Astrocyte (in vitro differentiated cells and primary cell): ENCODE data around the gene CD300LF. TPM values are rescaled to one million over a fixed set of nuclear protein-coding genes. Genes with fewer than 3 reads are reported as not detected.

Experiments
- DNase-seq: peaks from one replicate; pipeline ENCODE4 v3.0.0-alpha.2; 2010; ENCODE audit warnings: low read depth
- FAIRE-seq: peaks from 2 replicates; lab custom pipeline; 2011; peaks lifted over from hg19 to GRCh38; lab: Jason Lieb, UNC
- H2AFZ ChIP-seq: 2 replicates; pipeline ENCODE4 v1.6.0; 2012; ENCODE audit warnings: low read depth, low read length, inconsistent platforms
- H3K27ac ChIP-seq: 2 replicates; pipeline ENCODE4 v1.5.1; 2011; ENCODE audit warnings: low read depth, low read length, inconsistent platforms
- H3K27me3 ChIP-seq: 2 replicates; pipeline ENCODE4 v1.6.0; 2011; ENCODE audit warnings: low read length, inconsistent platforms; ENCODE audit not compliant: insufficient read depth
- H3K36me3 ChIP-seq: 2 replicates; pipeline ENCODE4 v1.5.1; 2011; ENCODE audit warnings: low read length, inconsistent platforms; ENCODE audit not compliant: insufficient read depth
- H3K4me1 ChIP-seq: 2 replicates; pipeline ENCODE4 v1.5.1; 2011; ENCODE audit warnings: low read length, inconsistent platforms; ENCODE audit not compliant: insufficient read depth
- H3K4me2 ChIP-seq: 2 replicates; pipeline ENCODE4 v1.6.0; 2012; ENCODE audit warnings: low read length, inconsistent platforms
- H3K4me3 ChIP-seq: 2 replicates; pipeline ENCODE4 v1.5.1; 2011; ENCODE audit warnings: low read depth, mild to moderate bottlenecking, low read length, inconsistent platforms; ENCODE audit not compliant: insufficient read depth
- H3K79me2 ChIP-seq: 2 replicates; pipeline ENCODE4 v1.6.0; 2012; ENCODE audit warnings: mild to moderate bottlenecking, low read length, inconsistent platforms; ENCODE audit not compliant: insufficient read depth
- H3K9ac ChIP-seq: 2 replicates; pipeline ENCODE4 v1.6.0; 2012; ENCODE audit warnings: mild to moderate bottlenecking, low read length, inconsistent platforms
- H3K9me3 ChIP-seq: 2 replicates; pipeline ENCODE4 v1.5.1; 2012; ENCODE audit warnings: low read depth, mild to moderate bottlenecking, low read length, inconsistent platforms; ENCODE audit not compliant: insufficient read depth
- H4K20me1 ChIP-seq: 2 replicates; pipeline ENCODE4 v1.6.0; 2012; ENCODE audit warnings: low read length, inconsistent platforms; ENCODE audit not compliant: insufficient read depth
- H3K27ac Mint-ChIP-seq: one replicate; pipeline ENCODE4 v1.8.0; 2021; ENCODE audit warnings: mild to moderate bottlenecking, mixed read lengths; ENCODE audit not compliant: unreplicated experiment
- H3K27me3 Mint-ChIP-seq: one replicate; pipeline ENCODE4 v1.8.0; 2021; ENCODE audit warnings: low read depth, mixed read lengths; ENCODE audit not compliant: unreplicated experiment
- H3K36me3 Mint-ChIP-seq: one replicate; pipeline ENCODE4 v1.8.0; 2021; ENCODE audit warnings: low read depth, mixed read lengths; ENCODE audit not compliant: unreplicated experiment
- H3K4me1 Mint-ChIP-seq: one replicate; pipeline ENCODE4 v1.8.0; 2021; ENCODE audit warnings: low read depth, mixed read lengths; ENCODE audit not compliant: unreplicated experiment
- H3K4me3 Mint-ChIP-seq: one replicate; pipeline ENCODE4 v1.8.0; 2021; ENCODE audit warnings: mild to moderate bottlenecking, moderate library complexity, mixed read lengths; ENCODE audit not compliant: unreplicated experiment
- H3K9me3 Mint-ChIP-seq: one replicate; pipeline ENCODE4 v1.8.0; 2021; ENCODE audit warnings: mild to moderate bottlenecking, mixed read lengths; ENCODE audit not compliant: unreplicated experiment
- EZH2 ChIP-seq: IDR thresholded peaks from 2 replicates; pipeline ENCODE4 v1.6.1; 2012; ENCODE audit warnings: mild to moderate bottlenecking, low read length, inconsistent platforms; ENCODE audit not compliant: insufficient read depth
- total RNA-seq: library from RNA; stranded (reverse); gene quantifications from 2 replicates; pipeline ENCODE4 v1.2.1, GENCODE V29; 2021
- TF ChIP-seq, protein P1 (sequence below): IDR thresholded peaks from 2 replicates; pipeline ENCODE4 v1.5.1; 2011; ENCODE audit warnings: low read depth, mild to moderate bottlenecking, inconsistent platforms, low read length, moderate library complexity; ENCODE audit not compliant: insufficient read depth

CD300LF gene
- total RNA-seq, 1 donor from 2014 or later: not detected

DNA sequence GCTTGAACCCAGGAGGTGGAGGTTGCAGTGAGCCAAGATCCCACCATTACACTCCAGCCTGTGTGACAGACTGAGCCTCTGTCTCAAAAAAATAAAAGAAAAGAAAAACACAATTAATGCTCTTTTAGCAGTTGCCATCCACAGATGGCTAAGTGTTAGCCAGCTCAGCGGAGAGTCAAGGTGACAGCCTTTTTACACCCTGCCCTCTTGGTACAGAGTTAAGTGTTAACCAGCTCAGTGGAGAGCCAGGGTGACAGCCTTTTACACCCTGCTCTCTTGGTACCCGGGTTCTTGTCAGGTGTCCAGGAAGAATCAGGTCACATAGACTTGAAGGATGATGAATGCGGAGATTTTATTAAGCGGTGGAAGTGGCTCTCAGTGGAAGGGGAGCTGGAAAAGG is 7.8 kb upstream of the CD300LF start:
- Mint-ChIP-seq H3K9me3 (no peaks in the 10 kb centered on the region), H3K36me3 (no peaks in the 10 kb centered on the region), H3K4me3 (no peak overlapping the region), H3K27me3 (peaks cover 47% of the 10 kb centered on the region), H3K4me1 (peaks cover 2% of the 10 kb centered on the region), H3K27ac (no peak overlapping the region)
- no peaks in the 10 kb centered on the region for H3K27me3 ChIP-seq
- H3K4me3 ChIP-seq: no peak overlapping the region
- H2AFZ ChIP-seq: no peak overlapping the region
- H3K27ac ChIP-seq: no peak overlapping the region
- H3K9me3 ChIP-seq: no peaks in the 10 kb centered on the region
- H4K20me1 ChIP-seq: no peaks in the 10 kb centered on the region
- no peak overlapping the region for H3K9ac ChIP-seq
- H3K79me2 ChIP-seq: no peaks in the 10 kb centered on the region
- FAIRE-seq: no peak
- H3K36me3 ChIP-seq: no peaks in the 10 kb centered on the region
- H3K4me2 ChIP-seq: no peak overlapping the region
- no peaks in the 10 kb centered on the region for H3K4me1 ChIP-seq
- no peak for DNase-seq
- TF ChIP-seq, protein P1, sequence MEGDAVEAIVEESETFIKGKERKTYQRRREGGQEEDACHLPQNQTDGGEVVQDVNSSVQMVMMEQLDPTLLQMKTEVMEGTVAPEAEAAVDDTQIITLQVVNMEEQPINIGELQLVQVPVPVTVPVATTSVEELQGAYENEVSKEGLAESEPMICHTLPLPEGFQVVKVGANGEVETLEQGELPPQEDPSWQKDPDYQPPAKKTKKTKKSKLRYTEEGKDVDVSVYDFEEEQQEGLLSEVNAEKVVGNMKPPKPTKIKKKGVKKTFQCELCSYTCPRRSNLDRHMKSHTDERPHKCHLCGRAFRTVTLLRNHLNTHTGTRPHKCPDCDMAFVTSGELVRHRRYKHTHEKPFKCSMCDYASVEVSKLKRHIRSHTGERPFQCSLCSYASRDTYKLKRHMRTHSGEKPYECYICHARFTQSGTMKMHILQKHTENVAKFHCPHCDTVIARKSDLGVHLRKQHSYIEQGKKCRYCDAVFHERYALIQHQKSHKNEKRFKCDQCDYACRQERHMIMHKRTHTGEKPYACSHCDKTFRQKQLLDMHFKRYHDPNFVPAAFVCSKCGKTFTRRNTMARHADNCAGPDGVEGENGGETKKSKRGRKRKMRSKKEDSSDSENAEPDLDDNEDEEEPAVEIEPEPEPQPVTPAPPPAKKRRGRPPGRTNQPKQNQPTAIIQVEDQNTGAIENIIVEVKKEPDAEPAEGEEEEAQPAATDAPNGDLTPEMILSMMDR: no peak
- TF ChIP-seq EZH2: no peak

DNA sequence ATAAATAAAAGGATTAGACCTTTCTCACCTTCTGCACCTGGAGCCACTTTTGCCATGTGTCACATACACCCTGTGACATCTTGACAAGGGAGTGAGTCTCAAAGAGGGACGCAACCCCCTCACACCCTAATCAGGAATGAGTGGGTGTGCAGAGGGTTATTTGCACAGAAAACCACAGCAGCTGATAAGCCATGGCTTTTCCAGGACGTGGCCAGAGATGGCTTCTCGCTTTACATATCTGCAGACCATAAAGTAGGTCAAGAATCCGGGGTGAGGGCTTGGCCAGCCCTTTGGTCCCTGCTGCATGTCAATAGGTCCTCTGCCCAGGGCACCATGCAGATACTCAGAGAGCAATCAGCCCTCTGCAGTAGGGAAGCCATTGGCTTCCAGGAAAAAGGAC is 2.4 kb upstream of the CD300LF start:
- H2AFZ ChIP-seq: no peak overlapping the region

DNA sequence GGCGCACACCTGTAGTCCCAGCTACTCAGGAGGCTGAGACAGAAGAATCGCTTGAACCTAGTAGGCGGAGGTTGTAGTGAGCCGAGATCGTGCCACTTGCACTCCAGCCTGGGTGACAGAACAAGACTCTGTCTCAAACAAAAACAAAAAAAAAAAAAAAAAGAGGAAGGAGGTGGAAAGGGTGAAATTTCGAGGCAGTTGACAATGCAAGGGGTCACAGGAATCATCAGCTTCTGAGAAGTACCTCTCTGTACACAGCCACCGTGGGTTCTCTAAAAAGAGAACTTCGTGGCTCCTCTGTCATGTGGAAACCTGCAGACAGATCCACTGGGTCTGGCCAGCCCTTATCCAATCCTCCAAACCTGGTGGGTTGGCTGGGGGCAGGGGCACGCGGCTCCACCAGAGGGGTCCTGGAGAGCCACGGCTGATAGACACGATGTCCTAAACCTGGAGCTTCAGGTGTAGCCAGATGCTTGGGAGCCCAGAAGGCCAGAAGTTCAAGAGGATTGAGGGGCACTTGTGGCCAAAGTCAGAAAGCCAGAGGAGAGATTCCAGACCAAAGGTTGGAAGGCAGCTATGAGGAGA is 540 bp upstream of the CD300LF start:
- Histone ChIP-seq H3K4me2 (no peak overlapping the region), H3K9me3 (no peaks in the 10 kb centered on the region), H2AFZ (no peak overlapping the region), H3K4me3 (no peak overlapping the region), H3K9ac (no peak overlapping the region), H3K79me2 (no peaks in the 10 kb centered on the region), H3K36me3 (no peaks in the 10 kb centered on the region), H3K27me3 (no peaks in the 10 kb centered on the region), H3K4me1 (peaks cover 4% of the 10 kb centered on the region), H4K20me1 (no peaks in the 10 kb centered on the region), H3K27ac (no peak overlapping the region)
- FAIRE-seq (no peak), DNase-seq (no peak)
- H3K4me1 Mint-ChIP-seq: peaks cover 7% of the 10 kb centered on the region
- peaks cover 46% of the 10 kb centered on the region for H3K27me3 Mint-ChIP-seq
- TF ChIP-seq, protein P1: no peak
- no peak for TF ChIP-seq EZH2
- H3K9me3 Mint-ChIP-seq: no peaks in the 10 kb centered on the region
- no peaks in the 10 kb centered on the region for H3K36me3 Mint-ChIP-seq
- H3K27ac Mint-ChIP-seq: no peak overlapping the region
- no peak overlapping the region for H3K4me3 Mint-ChIP-seq

More for the DNA sequence above, 2.4 kb upstream of the CD300LF start:
- Mint-ChIP-seq H3K27me3 (peaks cover 54% of the 10 kb centered on the region), H3K9me3 (no peaks in the 10 kb centered on the region), H3K4me1 (peaks cover 7% of the 10 kb centered on the region), H3K36me3 (no peaks in the 10 kb centered on the region), H3K27ac (no peak overlapping the region), H3K4me3 (no peak overlapping the region)
- H4K20me1 ChIP-seq: no peaks in the 10 kb centered on the region
- no peak overlapping the region for H3K27ac ChIP-seq
- H3K4me3 ChIP-seq: no peak overlapping the region
- FAIRE-seq: no peak
- H3K9ac ChIP-seq: no peak overlapping the region
- H3K4me1 ChIP-seq: peaks cover 4% of the 10 kb centered on the region
- no peaks in the 10 kb centered on the region for H3K9me3 ChIP-seq
- no peaks in the 10 kb centered on the region for H3K36me3 ChIP-seq
- H3K79me2 ChIP-seq: no peaks in the 10 kb centered on the region
- no peaks in the 10 kb centered on the region for H3K27me3 ChIP-seq
- peak; percentile 16 for DNase-seq
- no peak for TF ChIP-seq EZH2
- TF ChIP-seq, protein P1: no peak
- H3K4me2 ChIP-seq: no peak overlapping the region
